K562 (cell line): ENCODE data around the gene CHN1. TPM values are rescaled to one million over a fixed set of nuclear protein-coding genes. Genes with fewer than 3 reads are reported as not detected.

Experiments used
- ATAC-seq: fragments of 200-7000 bp; cut with Tn5 transposase; 3 replicates; pipeline ENCODE4 v1.9.1; 2020; ENCODE audit warnings: moderate library complexity
- BruUV-seq: library from RNA; stranded (reverse); fragments of 400-500 nt; replicated peaks from 2 replicates; lab custom pipeline; 2021; lab: Mats Ljungman, UMichigan
- CTCF ChIA-PET: fragments of 300-600 bp; formaldehyde crosslinking; extraction: SDS; loops from one replicate; lab custom pipeline; 2021; ENCODE audit warnings: low intra/inter-chr PET ratio; lab: Yijun Ruan, JAX
- POLR2A ChIA-PET: fragments of 300-600, 350-650 bp; sonication (Branson Sonifier 250); formaldehyde crosslinking; extraction: SDS; loops from one replicate; lab custom pipeline; 2021; ENCODE audit warnings: antibody characterized with exemption, inconsistent platforms; lab: Yijun Ruan, JAX
- DNase-seq, 4 experiments: peaks; one replicate each; pipeline versions ENCODE4 v3.0.0 to v3.0.0-alpha.2; 2011 to 2018; ENCODE audit warnings: low spot score in 3 of 4, mixed read lengths in 3 of 4; ENCODE audit errors: extremely low read depth in 1 of 4
- FAIRE-seq: peaks from 2 replicates; lab custom pipeline; 2011; peaks lifted over from hg19 to GRCh38; lab: Jason Lieb, UNC
- H2AFZ ChIP-seq: 2 replicates; pipeline ENCODE4 v1.6.0; 2011; ENCODE audit warnings: low read depth, low read length, control low read depth, inconsistent platforms
- H3K27ac ChIP-seq: fragments of 200-600 bp; 3 replicates; pipeline ENCODE4 v1.8.0; 2011; ENCODE audit warnings: low read depth, mild to moderate bottlenecking, control low read depth, inconsistent platforms, low read length, moderate library complexity, mixed read lengths; ENCODE audit errors: extremely low read depth
- H3K27me3 ChIP-seq, 2 experiments: fragments of 300-600 bp in 1 of 2; 2 replicates in 1 of 2; 3 replicates in 1 of 2; pipeline versions ENCODE4 v1.6.0 to v1.8.0; 2011; ENCODE audit warnings: inconsistent platforms in 2 of 2, low read length in 2 of 2, mild to moderate bottlenecking in 1 of 2, mixed read lengths in 1 of 2, moderate library complexity in 1 of 2; ENCODE audit not compliant: control insufficient read depth in 2 of 2, insufficient read depth in 2 of 2
- H3K36me3 ChIP-seq: fragments of 300-600 bp; 3 replicates; pipeline ENCODE4 v1.8.0; 2011; ENCODE audit warnings: mild to moderate bottlenecking, low read length, inconsistent platforms; ENCODE audit not compliant: control insufficient read depth, insufficient read depth
- H3K4me1 ChIP-seq, 2 experiments: fragments of 200-600 bp in 1 of 2; replicated peaks in 1 of 2; 2 replicates in 1 of 2; 3 replicates in 1 of 2; pipeline versions ENCODE4 v1.5.1 to v1.8.0; 2011; ENCODE audit warnings: inconsistent platforms in 2 of 2, low read length in 2 of 2, mild to moderate bottlenecking in 1 of 2, mixed read lengths in 1 of 2, moderate library complexity in 1 of 2; ENCODE audit not compliant: control insufficient read depth in 2 of 2, insufficient read depth in 2 of 2
- H3K4me2 ChIP-seq: 2 replicates; pipeline ENCODE4 v1.6.1; 2011; ENCODE audit warnings: low read length, control low read depth, inconsistent platforms, mixed read lengths; ENCODE audit not compliant: insufficient read depth
- H3K4me3 ChIP-seq: fragments of 200-600 bp; sonication (generic), shearing (Covaris generic); 2 replicates; pipeline ENCODE4 v1.5.1; 2016; ENCODE audit warnings: control low read depth, inconsistent platforms
- H3K79me2 ChIP-seq: fragments of 200-600 bp; 3 replicates; pipeline ENCODE4 v1.8.0; 2011; ENCODE audit warnings: low read length, inconsistent platforms; ENCODE audit not compliant: control insufficient read depth, insufficient read depth
- H3K9ac ChIP-seq, 2 experiments: 2 replicates each; pipeline versions ENCODE4 v1.6.0 to v1.6.1; 2011; ENCODE audit warnings: low read depth in 2 of 2, low read length in 2 of 2, control low read depth in 1 of 2, inconsistent platforms in 1 of 2, mild to moderate bottlenecking in 1 of 2, mixed read lengths in 1 of 2; ENCODE audit not compliant: insufficient read depth in 1 of 2
- H3K9me1 ChIP-seq: one replicate; pipeline ENCODE4 v1.6.0; 2011; ENCODE audit warnings: inconsistent platforms, mild to moderate bottlenecking, low read length, moderate library complexity; ENCODE audit not compliant: control insufficient read depth, insufficient read depth
- H3K9me3 ChIP-seq: replicated peaks from 2 replicates; pipeline ENCODE4 v1.5.1; 2011; ENCODE audit warnings: low read depth, low read length, inconsistent platforms; ENCODE audit not compliant: control insufficient read depth, insufficient read depth
- H4K20me1 ChIP-seq: replicated peaks from 2 replicates; pipeline ENCODE4 v1.6.1; 2011; ENCODE audit warnings: low read length, inconsistent platforms, mixed read lengths; ENCODE audit not compliant: control insufficient read depth, insufficient read depth
- ASH1L ChIP-seq: fragments of 450-650 bp; IDR thresholded peaks from 2 replicates; pipeline ENCODE4 v1.6.1; 2018; ENCODE audit warnings: borderline replicate concordance, mild to moderate bottlenecking, low read depth; ENCODE audit not compliant: partially characterized antibody
- CBFB ChIP-seq: sonication (generic); formaldehyde crosslinking; IDR thresholded peaks from 2 replicates; pipeline ENCODE4 v1.4.0; 2020; ENCODE audit warnings: mild to moderate bottlenecking, missing genetic modification reagents
- HSF4 ChIP-seq: fragments of 250-450 bp; sonication (Bioruptor Pico); IDR thresholded peaks from 2 replicates; pipeline ENCODE4 v2.1.2; 2022; ENCODE audit warnings: mild to moderate bottlenecking, moderate library complexity, borderline replicate concordance
- OTX1 ChIP-seq: fragments of 450-650 bp; formaldehyde crosslinking; IDR thresholded peaks from 2 replicates; pipeline ENCODE4 v1.4.0; 2022; ENCODE audit warnings: mild to moderate bottlenecking
- SLC30A9 ChIP-seq: fragments of 250-450 bp; sonication (Bioruptor Pico); IDR thresholded peaks from 2 replicates; pipeline ENCODE4 v1.8.0; 2022; ENCODE audit warnings: mild to moderate bottlenecking, moderate library complexity
- TEAD4 ChIP-seq, 2 experiments: sonication (generic) in 1 of 2; formaldehyde crosslinking in 1 of 2; IDR thresholded peaks; 2 replicates each; pipeline versions ENCODE4 v1.6.1 to v1.8.0; 2012 to 2022; ENCODE audit warnings: borderline replicate concordance in 1 of 2, inconsistent platforms in 1 of 2, low read length in 1 of 2, mild to moderate bottlenecking in 1 of 2, missing genetic modification reagents in 1 of 2
- WGBS: fragments of 100-300 bp; shearing (Covaris generic); methylation state at CpG from one replicate; pipeline ENCODE4 v1.1.6; 2016; ENCODE audit warnings: low coverage, mixed read lengths; ENCODE audit not compliant: insufficient coverage; ENCODE audit errors: missing lambda C conversion rate; 5-methylcytosine and 5-hydroxymethylcytosine counted together
- in situ Hi-C: fragments of 300-500 bp; cut with MboI; formaldehyde crosslinking; loops from 4 replicates; pipeline ENCODE4 v1.15.0; 2018; ENCODE audit warnings: inconsistent platforms, mixed read lengths
- intact Hi-C: fragments of 100-400 bp; cut with micrococcal nuclease; formaldehyde crosslinking; loops from 2 replicates; pipeline ENCODE4 v1.14.2; 2022
- polyA plus RNA-seq, 8 experiments: library from polyadenylated mRNA; depleted of rRNA in 4 of 8; stranded (reverse) in 5 of 8; unstranded in 3 of 8; fragments of >200 nt; fragmentation: Nextera tagmentation in 2 of 8; fragmentation: Illumina TruSeq in 1 of 8; extraction: Ambion mirVana in 2 of 8; extraction: Trizol in 1 of 8; gene quantifications; 2 replicates each; pipeline versions ENCODE4 v1.2.1 to v1.2.3, GENCODE V29; 2011 to 2014; ENCODE audit warnings: inconsistent platforms in 1 of 8, missing spikeins in 1 of 8
- total RNA-seq, 7 experiments: library from RNA; depleted of rRNA in 6 of 7; stranded (reverse); fragments of >200 nt in 6 of 7; fragmentation: Illumina TruSeq in 2 of 7; extraction: Trizol in 2 of 7; gene quantifications; 2 replicates each; pipeline versions ENCODE4 v1.2.1 to v1.2.3, GENCODE V29; 2011 to 2021; ENCODE audit warnings: low replicate concordance in 1 of 7
- TF ChIP-seq, protein P1 (sequence below): fragments of 250-450 bp; sonication (Bioruptor Pico); IDR thresholded peaks from 2 replicates; pipeline ENCODE4 v1.8.0; 2021; ENCODE audit warnings: moderate library complexity, mild to moderate bottlenecking, inconsistent platforms
- TF ChIP-seq, protein P2 (sequence below): sonication (generic); formaldehyde crosslinking; IDR thresholded peaks from 2 replicates; pipeline ENCODE4 v1.8.1; 2023; ENCODE audit warnings: mild to moderate bottlenecking, missing genetic modification reagents, moderate library complexity
- TF ChIP-seq, protein P3 (sequence below): sonication (generic); formaldehyde crosslinking; IDR thresholded peaks from 2 replicates; pipeline ENCODE4 v1.8.1; 2022; ENCODE audit warnings: missing genetic modification reagents

Gene CHN1
- total and polyA plus RNA-seq, 9 of the 15 experiments (the other 6 are each of a cell fraction or from before 2014, with no cell fraction given), result 0.17 to 2.0 (median 0.87) TPM

DNA sequence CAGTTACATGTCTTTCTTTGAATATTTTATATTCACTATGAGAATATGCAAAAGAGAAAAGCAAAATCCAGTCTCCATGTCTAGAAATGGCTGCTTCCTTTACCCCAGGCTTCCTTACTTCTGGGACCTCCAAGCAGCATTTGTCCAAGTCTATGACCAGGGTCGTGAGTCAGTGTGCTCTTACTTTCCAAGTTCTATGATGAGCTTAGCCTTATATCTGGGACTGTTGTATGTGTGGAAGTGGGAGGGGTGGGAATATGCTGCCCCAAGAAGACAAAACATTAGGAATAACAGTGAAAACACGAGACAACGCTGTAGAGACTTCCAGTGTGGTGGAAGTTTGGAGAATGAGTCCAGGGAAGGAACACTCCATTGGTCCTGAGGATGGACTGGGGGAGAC is 219.7 kb downstream of the CHN1 start:
- no TSS peak for BruUV-seq
- H3K79me2 ChIP-seq, result no peaks in the 10 kb centered on the region
- peaks cover 27 to 35% of the 10 kb centered on the region in 2 experiments for H3K27me3 ChIP-seq
- WGBS, result 0% methylated on average over 3 of the region's 3 CpGs
- H3K27ac ChIP-seq, result no peak overlapping the region
- no peak overlapping the region for H3K4me3 ChIP-seq
- no peak for ATAC-seq
- no peak overlapping the region for H3K9ac ChIP-seq
- peaks cover 0 to 3% of the 10 kb centered on the region in 2 experiments; a peak in 2 of 5 replicates for H3K4me1 ChIP-seq
- intact Hi-C loops (no loop called here), in situ Hi-C loops (no loop called here)
- no peaks in the 10 kb centered on the region for H3K9me3 ChIP-seq
- H4K20me1 ChIP-seq, result no peaks in the 10 kb centered on the region
- no peak overlapping the region for H2AFZ ChIP-seq
- peak; percentile 51 for FAIRE-seq
- H3K36me3 ChIP-seq, result no peaks in the 10 kb centered on the region
- no peaks in the 10 kb centered on the region for H3K9me1 ChIP-seq
- no peak overlapping the region for H3K4me2 ChIP-seq
- CTCF ChIA-PET, result no interaction called here
- POLR2A ChIA-PET, result interaction anchor here (1.1 kb wide), 1 partner anchor 13 kb away, joined by 3 read pairs; no protein-coding TSS in a partner anchor
- DNase-seq, result no peak
- no peak for TF ChIP-seq HSF4 (CRISPR knock-in tag)
- no peak for TF ChIP-seq TEAD4 (IDR thresholded peaks at IDR 0.05; ENCODE audit: low read length)
- no peak for TF ChIP-seq TEAD4 (CRISPR knock-in tag; IDR thresholded peaks at IDR 0.05; ENCODE audit: borderline replicate concordance)
- TF ChIP-seq OTX1, result no peak
- no peak for TF ChIP-seq SLC30A9 (CRISPR knock-in tag)
- TF ChIP-seq, protein P1, sequence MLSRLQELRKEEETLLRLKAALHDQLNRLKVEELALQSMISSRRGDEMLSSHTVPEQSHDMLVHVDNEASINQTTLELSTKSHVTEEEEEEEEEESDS, result no peak
- TF ChIP-seq CBFB (CRISPR knock-in tag), result no peak
- TF ChIP-seq, protein P2, sequence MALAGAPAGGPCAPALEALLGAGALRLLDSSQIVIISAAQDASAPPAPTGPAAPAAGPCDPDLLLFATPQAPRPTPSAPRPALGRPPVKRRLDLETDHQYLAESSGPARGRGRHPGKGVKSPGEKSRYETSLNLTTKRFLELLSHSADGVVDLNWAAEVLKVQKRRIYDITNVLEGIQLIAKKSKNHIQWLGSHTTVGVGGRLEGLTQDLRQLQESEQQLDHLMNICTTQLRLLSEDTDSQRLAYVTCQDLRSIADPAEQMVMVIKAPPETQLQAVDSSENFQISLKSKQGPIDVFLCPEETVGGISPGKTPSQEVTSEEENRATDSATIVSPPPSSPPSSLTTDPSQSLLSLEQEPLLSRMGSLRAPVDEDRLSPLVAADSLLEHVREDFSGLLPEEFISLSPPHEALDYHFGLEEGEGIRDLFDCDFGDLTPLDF, result no peak
- TF ChIP-seq, protein P3, sequence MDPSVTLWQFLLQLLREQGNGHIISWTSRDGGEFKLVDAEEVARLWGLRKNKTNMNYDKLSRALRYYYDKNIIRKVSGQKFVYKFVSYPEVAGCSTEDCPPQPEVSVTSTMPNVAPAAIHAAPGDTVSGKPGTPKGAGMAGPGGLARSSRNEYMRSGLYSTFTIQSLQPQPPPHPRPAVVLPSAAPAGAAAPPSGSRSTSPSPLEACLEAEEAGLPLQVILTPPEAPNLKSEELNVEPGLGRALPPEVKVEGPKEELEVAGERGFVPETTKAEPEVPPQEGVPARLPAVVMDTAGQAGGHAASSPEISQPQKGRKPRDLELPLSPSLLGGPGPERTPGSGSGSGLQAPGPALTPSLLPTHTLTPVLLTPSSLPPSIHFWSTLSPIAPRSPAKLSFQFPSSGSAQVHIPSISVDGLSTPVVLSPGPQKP (CRISPR knock-in tag), result no peak
- TF ChIP-seq ASH1L, result no peak
